ENCODE results near the gene RND2.

DNA sequence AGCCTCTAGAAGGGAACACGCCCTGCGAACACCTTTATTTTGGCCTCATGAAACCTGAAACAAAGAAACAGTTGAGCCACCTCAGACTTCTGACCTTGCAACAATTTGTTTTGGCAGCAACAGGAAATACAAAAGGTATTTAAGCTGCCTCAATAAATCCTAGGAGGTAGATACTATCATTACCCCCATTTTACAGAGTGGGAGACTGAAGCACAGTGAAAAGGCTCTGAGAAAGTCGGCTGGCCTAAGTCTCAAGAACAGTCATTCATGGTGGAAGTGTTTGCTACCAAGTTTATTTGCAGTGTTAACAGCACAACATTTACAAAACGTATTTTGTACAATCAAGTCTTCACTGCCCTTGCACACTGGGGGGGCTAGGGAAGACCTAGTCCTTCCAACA, 19.0 kb downstream of the RND2 start:
- TF ChIP-seq, protein P1, sequence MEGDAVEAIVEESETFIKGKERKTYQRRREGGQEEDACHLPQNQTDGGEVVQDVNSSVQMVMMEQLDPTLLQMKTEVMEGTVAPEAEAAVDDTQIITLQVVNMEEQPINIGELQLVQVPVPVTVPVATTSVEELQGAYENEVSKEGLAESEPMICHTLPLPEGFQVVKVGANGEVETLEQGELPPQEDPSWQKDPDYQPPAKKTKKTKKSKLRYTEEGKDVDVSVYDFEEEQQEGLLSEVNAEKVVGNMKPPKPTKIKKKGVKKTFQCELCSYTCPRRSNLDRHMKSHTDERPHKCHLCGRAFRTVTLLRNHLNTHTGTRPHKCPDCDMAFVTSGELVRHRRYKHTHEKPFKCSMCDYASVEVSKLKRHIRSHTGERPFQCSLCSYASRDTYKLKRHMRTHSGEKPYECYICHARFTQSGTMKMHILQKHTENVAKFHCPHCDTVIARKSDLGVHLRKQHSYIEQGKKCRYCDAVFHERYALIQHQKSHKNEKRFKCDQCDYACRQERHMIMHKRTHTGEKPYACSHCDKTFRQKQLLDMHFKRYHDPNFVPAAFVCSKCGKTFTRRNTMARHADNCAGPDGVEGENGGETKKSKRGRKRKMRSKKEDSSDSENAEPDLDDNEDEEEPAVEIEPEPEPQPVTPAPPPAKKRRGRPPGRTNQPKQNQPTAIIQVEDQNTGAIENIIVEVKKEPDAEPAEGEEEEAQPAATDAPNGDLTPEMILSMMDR (IDR thresholded peaks at IDR 0.05; ENCODE audit: low read depth, low read length, missing input control), result no peak
- no peak for TF ChIP-seq HNF4G (IDR thresholded peaks at IDR 0.05)
- TF ChIP-seq NR2F2 (IDR thresholded peaks at IDR 0.05), result no peak
- no peak for TF ChIP-seq TAF1 (conservative IDR thresholded peaks at IDR 0.05)
- no peak for TF ChIP-seq ATF3 (IDR thresholded peaks at IDR 0.05)
- TF ChIP-seq JUND (IDR thresholded peaks at IDR 0.05), result no peak
- TF ChIP-seq RXRA (IDR thresholded peaks at IDR 0.05), result no peak
- TF ChIP-seq EGR1 (IDR thresholded peaks at IDR 0.05; ENCODE audit: low read depth in 2 of 2), result no peak
- TF ChIP-seq RAD21 (IDR thresholded peaks at IDR 0.05), result no peak
- no peak for TF ChIP-seq REST (IDR thresholded peaks at IDR 0.05)
